PC-3 (cell line): ENCODE measurements around the gene UBAP1. TPM values are rescaled to one million over a fixed set of nuclear protein-coding genes. Genes with fewer than 3 reads are reported as not detected.
"Not testable (repeated sequence)": the region's sequence is repeated elsewhere in the genome, so short reads cannot be mapped to it uniquely, and the experiment has no call there.

Experiments
- ATAC-seq: fragments of 200-7000 bp; cut with Tn5 transposase; 2 replicates; pipeline ENCODE4 v1.9.1; 2020; ENCODE audit warnings: mild to moderate bottlenecking, moderate library complexity
- BruUV-seq: library from RNA; stranded (reverse); fragments of 400-500 nt; replicated peaks from 2 replicates; lab custom pipeline; 2021; lab: Mats Ljungman, UMichigan
- CTCF ChIA-PET: fragments of 300-600 bp; sonication (Branson Sonifier 250); formaldehyde crosslinking; loops from one replicate; lab custom pipeline; 2022; ENCODE audit warnings: antibody characterized with exemption; lab: Charles Lee
- POLR2A ChIA-PET: fragments of 300-600 bp; sonication (Branson Sonifier 250); formaldehyde crosslinking; loops from one replicate; lab custom pipeline; 2022; ENCODE audit warnings: antibody characterized with exemption; ENCODE audit not compliant: unreplicated experiment; lab: Charles Lee
- DNase-seq: peaks from one replicate; pipeline ENCODE4 v3.0.0-alpha.2; 2015
- H2AFZ ChIP-seq: fragments of 300-600 bp; sonication (generic); 2 replicates; pipeline ENCODE4 v1.6.0; 2016; ENCODE audit warnings: antibody characterized with exemption, low read length
- H3F3A ChIP-seq: fragments of 300-600 bp; sonication (generic); one replicate; pipeline ENCODE4 v1.6.0; 2017; ENCODE audit warnings: antibody characterized with exemption, low read length, control low read depth, mild to moderate bottlenecking; ENCODE audit not compliant: unreplicated experiment
- H3K27ac ChIP-seq: fragments of 300-600 bp; sonication (generic); 2 replicates; pipeline ENCODE4 v1.5.1; 2016; ENCODE audit warnings: mild to moderate bottlenecking, low read length
- H3K27me3 ChIP-seq: fragments of 300-600 bp; sonication (generic); 2 replicates; pipeline ENCODE4 v1.6.1; 2016; ENCODE audit warnings: low read length, mixed read lengths
- H3K36me3 ChIP-seq: fragments of 300-600 bp; sonication (generic); 2 replicates; pipeline ENCODE4 v1.6.1; 2016; ENCODE audit warnings: low read depth, mixed run types, low read length, mixed read lengths
- H3K4me1 ChIP-seq: fragments of 300-600 bp; sonication (generic); 2 replicates; pipeline ENCODE4 v1.5.1; 2016; ENCODE audit warnings: low read length; ENCODE audit not compliant: insufficient read depth
- H3K4me2 ChIP-seq: fragments of 300-600 bp; sonication (generic); 2 replicates; pipeline ENCODE4 v1.6.0; 2016; ENCODE audit warnings: low read length
- H3K4me3 ChIP-seq: fragments of 300-600 bp; sonication (generic); 2 replicates; pipeline ENCODE4 v1.5.1; 2016; ENCODE audit warnings: mild to moderate bottlenecking, low read length, mixed read lengths
- H3K79me2 ChIP-seq: fragments of 300-600 bp; sonication (generic); 2 replicates; pipeline ENCODE4 v1.6.1; 2017; ENCODE audit warnings: low read length, mixed read lengths
- H3K9ac ChIP-seq: fragments of 300-600 bp; sonication (generic); 2 replicates; pipeline ENCODE4 v1.6.0; 2016; ENCODE audit warnings: mild to moderate bottlenecking, low read length
- H3K9me2 ChIP-seq: fragments of 300-600 bp; sonication (generic); replicated peaks from 2 replicates; pipeline ENCODE4 v1.6.1; 2016; ENCODE audit warnings: mixed run types, low read length, mixed read lengths
- H3K9me3 ChIP-seq: fragments of 300-600 bp; sonication (generic); 2 replicates; pipeline ENCODE4 v1.6.1; 2016; ENCODE audit warnings: low read length, mixed read lengths
- H4K20me1 ChIP-seq: fragments of 300-600 bp; sonication (generic); 2 replicates; pipeline ENCODE4 v1.6.1; 2016; ENCODE audit warnings: low read length, mixed read lengths
- EZH2 ChIP-seq: fragments of 300-600 bp; sonication (generic); IDR thresholded peaks from one replicate; pipeline ENCODE4 v1.6.1; 2017; ENCODE audit warnings: antibody characterized with exemption, mild to moderate bottlenecking, low read length; ENCODE audit not compliant: unreplicated experiment
- EZH2phosphoT487 ChIP-seq: fragments of 300-600 bp; sonication (generic); IDR thresholded peaks from 2 replicates; pipeline ENCODE4 v1.6.1; 2018; ENCODE audit warnings: mild to moderate bottlenecking, antibody characterized with exemption, low read length, borderline replicate concordance
- intact Hi-C: fragments of 100-400 bp; cut with micrococcal nuclease; formaldehyde crosslinking; loops from 2 replicates; pipeline ENCODE4 v1.9.0; 2023
- total RNA-seq: library from RNA; depleted of rRNA; stranded (reverse); fragments of >200 nt; gene quantifications from 2 replicates; pipeline ENCODE4 v1.2.3, GENCODE V29; 2014
- TF ChIP-seq, protein P1 (sequence below): fragments of 300-600 bp; sonication (generic); conservative IDR thresholded peaks from 2 replicates; pipeline ENCODE4 v1.5.1; 2017; ENCODE audit warnings: antibody characterized with exemption, low read depth, mild to moderate bottlenecking, low read length

Gene UBAP1
- total RNA-seq, 1 experiment from 2014 or later, result 15.2 TPM

DNA sequence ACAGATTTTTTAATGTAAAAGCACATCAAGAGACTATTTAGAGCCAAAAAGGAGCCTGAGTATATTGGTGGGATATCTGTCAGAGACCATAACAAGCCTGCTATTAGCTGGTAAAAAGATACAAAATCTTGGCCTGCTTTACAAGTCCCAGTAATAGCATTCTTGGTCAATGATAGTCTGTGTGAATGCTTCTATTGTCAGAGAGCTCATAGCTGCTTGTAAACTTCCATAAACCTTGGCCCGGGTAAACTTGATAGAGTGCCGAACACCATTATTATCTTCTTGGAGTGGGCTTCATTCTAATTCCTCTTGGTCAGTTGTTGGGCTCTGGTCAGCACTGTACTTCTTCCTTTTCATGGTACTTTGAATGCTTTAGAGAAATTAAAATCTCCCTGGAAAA is 64.0 kb downstream of the UBAP1 start:
- Histone ChIP-seq H3K9me3 (no peaks in the 10 kb centered on the region), H2AFZ (no peak overlapping the region), H3K36me3 (peaks cover 9% of the 10 kb centered on the region), H3K27ac (no peak overlapping the region), H3K9me2 (no peaks in the 10 kb centered on the region), H3K79me2 (0 out of 2 replicates have a peak, but pooled peaks cover 9% of the 10 kb centered on the region), H3K4me3 (no peak overlapping the region), H3K9ac (no peak overlapping the region), H3K4me1 (peaks cover 3% of the 10 kb centered on the region; the same call in 1 of the 2 replicates), H4K20me1 (no peaks in the 10 kb centered on the region), H3K4me2 (no peak overlapping the region), H3K27me3 (no peaks in the 10 kb centered on the region), H3F3A (no peaks in the 10 kb centered on the region)
- TF ChIP-seq EZH2 (no peak), EZH2phosphoT487 (no peak)
- TF ChIP-seq, protein P1, sequence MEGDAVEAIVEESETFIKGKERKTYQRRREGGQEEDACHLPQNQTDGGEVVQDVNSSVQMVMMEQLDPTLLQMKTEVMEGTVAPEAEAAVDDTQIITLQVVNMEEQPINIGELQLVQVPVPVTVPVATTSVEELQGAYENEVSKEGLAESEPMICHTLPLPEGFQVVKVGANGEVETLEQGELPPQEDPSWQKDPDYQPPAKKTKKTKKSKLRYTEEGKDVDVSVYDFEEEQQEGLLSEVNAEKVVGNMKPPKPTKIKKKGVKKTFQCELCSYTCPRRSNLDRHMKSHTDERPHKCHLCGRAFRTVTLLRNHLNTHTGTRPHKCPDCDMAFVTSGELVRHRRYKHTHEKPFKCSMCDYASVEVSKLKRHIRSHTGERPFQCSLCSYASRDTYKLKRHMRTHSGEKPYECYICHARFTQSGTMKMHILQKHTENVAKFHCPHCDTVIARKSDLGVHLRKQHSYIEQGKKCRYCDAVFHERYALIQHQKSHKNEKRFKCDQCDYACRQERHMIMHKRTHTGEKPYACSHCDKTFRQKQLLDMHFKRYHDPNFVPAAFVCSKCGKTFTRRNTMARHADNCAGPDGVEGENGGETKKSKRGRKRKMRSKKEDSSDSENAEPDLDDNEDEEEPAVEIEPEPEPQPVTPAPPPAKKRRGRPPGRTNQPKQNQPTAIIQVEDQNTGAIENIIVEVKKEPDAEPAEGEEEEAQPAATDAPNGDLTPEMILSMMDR, result no peak
- no peak for DNase-seq
- no peak for ATAC-seq
- intact Hi-C loops, result no loop called here
- BruUV-seq, result no TSS peak
- POLR2A ChIA-PET, result no interaction called here
- CTCF ChIA-PET, result no interaction called here

DNA sequence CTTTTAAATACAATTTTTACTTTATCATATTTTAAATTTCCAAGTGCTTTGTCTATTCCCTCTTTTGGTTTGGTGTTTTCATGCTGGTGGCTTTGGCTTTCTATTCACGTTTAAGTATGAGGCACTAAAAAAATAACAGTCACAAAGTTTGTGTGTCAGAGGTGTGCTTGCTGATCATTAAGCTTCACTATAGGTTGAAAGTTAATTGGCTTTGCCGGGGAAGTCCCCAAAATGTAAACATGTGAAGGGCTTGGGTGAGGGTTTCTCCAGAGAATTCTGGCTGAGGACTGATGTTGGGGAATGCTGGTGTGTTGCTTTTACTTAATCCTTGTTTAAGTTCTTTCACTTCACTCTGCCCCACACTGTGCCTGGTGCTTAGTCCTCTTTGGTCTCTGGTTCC is 66.4 kb downstream of the UBAP1 start:
- H3K4me3 ChIP-seq, H3K27ac ChIP-seq, POLR2A ChIA-PET, ATAC-seq, H3K9me3 ChIP-seq, H4K20me1 ChIP-seq, H3K27me3 ChIP-seq, BruUV-seq, CTCF ChIA-PET, H3F3A ChIP-seq, H3K9ac ChIP-seq, H2AFZ ChIP-seq, H3K4me2 ChIP-seq, intact Hi-C loops, H3K36me3 ChIP-seq, H3K9me2 ChIP-seq, H3K4me1 ChIP-seq, DNase-seq: not testable (repeated sequence)
- peaks cover 19% of the 10 kb centered on the region; the same call in 1 of the 2 replicates for H3K79me2 ChIP-seq

DNA sequence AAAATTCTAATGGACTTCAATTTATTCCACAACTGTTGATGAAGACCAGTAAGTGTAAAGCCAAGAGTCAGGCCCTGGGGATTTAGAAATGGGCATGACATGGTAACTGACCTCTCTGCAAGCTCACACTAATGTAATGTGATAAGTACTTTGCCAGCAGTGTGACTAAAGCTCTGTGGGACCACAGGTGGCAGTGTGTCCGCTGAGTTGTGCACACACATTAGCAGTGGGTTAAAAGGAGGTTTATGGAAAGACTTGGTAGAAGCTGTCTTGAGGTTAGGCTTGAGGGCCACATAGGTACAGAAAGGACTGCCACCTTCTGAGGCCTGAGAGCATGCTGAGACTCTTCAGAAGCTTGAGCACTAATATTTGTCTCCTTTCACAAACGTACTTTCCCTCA is 67.6 kb downstream of the UBAP1 start:
- POLR2A ChIA-PET, result no interaction called here
- BruUV-seq, result no TSS peak
- CTCF ChIA-PET, result no interaction called here
- Histone ChIP-seq H3K9ac (no peak overlapping the region), H3K4me2 (no peak overlapping the region), H4K20me1 (no peaks in the 10 kb centered on the region), H2AFZ (no peak overlapping the region), H3K9me2 (no peaks in the 10 kb centered on the region), H3F3A (no peaks in the 10 kb centered on the region), H3K27ac (no peak overlapping the region), H3K79me2 (peaks cover 19% of the 10 kb centered on the region; the same call in 1 of the 2 replicates), H3K4me1 (peaks cover 3% of the 10 kb centered on the region; the same call in 1 of the 2 replicates), H3K27me3 (no peaks in the 10 kb centered on the region), H3K9me3 (no peaks in the 10 kb centered on the region), H3K4me3 (no peak overlapping the region), H3K36me3 (peaks cover 5% of the 10 kb centered on the region; the same call in 1 of the 2 replicates)
- intact Hi-C loops, result no loop called here
- DNase-seq (no peak), ATAC-seq (peak; percentile 20; the same call in 1 of the 2 replicates)
- TF ChIP-seq, protein P1, result no peak
- TF ChIP-seq EZH2phosphoT487, result no peak

DNA sequence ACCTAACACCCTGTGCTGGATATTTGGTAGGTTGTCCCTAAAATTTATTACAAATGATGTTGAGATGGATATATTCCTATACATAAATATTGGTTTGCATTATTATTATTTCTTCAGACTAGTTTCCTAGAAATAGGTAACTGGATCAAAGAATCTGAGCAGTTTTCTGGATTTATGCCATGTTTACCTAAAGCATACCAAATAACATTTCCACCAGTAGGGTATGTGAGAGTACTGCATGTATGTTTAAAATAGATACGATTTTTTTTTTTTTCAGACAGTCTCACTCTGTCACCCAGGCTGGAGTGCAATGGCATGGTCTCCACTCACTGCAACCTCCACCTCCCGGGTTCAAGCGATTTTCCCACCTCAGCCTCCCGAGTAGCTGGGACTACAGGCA is 68.9 kb downstream of the UBAP1 start:
- H3K79me2 ChIP-seq, result peaks cover 19% of the 10 kb centered on the region; the same call in 1 of the 2 replicates
- H3K4me2 ChIP-seq, BruUV-seq, H3K9me3 ChIP-seq, intact Hi-C loops, H2AFZ ChIP-seq, H3K9ac ChIP-seq, H3K4me3 ChIP-seq, H3K4me1 ChIP-seq, CTCF ChIA-PET, POLR2A ChIA-PET, H3F3A ChIP-seq, H3K36me3 ChIP-seq, H3K9me2 ChIP-seq, H4K20me1 ChIP-seq, H3K27ac ChIP-seq, H3K27me3 ChIP-seq: not testable (repeated sequence)
- DNase-seq (peak; percentile 55), ATAC-seq (0 out of 2 replicates have a peak, but pooled peaks have one; percentile 22)
